ENCODE measurements around the gene FLRT1. TPM values are rescaled to one million over a fixed set of nuclear protein-coding genes. Genes with fewer than 3 reads are reported as not detected.
A peak's percentile ranks its signal among the peaks of the same experiment; 100 is the strongest.

FLRT1 gene
- total and polyA plus RNA-seq, 2 donors (not counting 1 experiment from before 2014, with no cell fraction given): 0.02 to 0.17 TPM

DNA sequence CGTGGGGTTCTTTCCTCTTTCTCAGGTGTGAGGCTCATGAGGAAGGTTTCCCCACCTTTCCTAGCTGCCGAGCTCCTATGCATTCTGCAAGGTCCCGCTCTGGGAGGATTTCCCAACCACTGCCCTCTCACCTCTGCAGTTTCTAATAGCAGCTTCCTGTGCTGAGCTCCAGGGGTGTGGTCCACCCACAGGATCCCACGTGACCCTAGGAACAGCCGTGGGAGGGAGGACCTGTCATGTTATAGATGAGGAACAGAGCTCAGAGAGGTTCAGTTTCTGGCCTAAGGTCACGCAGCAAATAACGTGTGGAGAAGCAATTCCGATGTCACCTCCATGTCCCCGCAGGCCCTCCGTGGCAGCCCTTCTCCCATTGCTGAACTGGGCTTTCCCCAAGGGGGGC lies 38.5 kb downstream of the FLRT1 start:
- Histone ChIP-seq H3K4me3 (replicated peaks in 1 of 4; ENCODE audit: control extremely low read depth in 1 of 4, insufficient read depth in 1 of 4, low read depth in 3 of 4, low read length in 4 of 4) (no peak overlapping the region), H3K36me3 (ENCODE audit: control insufficient read depth, insufficient read depth, low read length) (no peaks in the 10 kb centered on the region), H3K9me3 (ENCODE audit: control insufficient read depth, insufficient read depth, low read depth, low read length) (no peaks in the 10 kb centered on the region), H3K79me2 (ENCODE audit: control insufficient read depth, insufficient read depth, low read length) (no peaks in the 10 kb centered on the region), H3K9ac (ENCODE audit: insufficient read depth, low read length) (no peak overlapping the region), H3K4me1 (ENCODE audit: control insufficient read depth, extremely low read depth, insufficient read depth, low read length) (no peaks in the 10 kb centered on the region), H3K4me2 (ENCODE audit: extremely low read depth, insufficient read depth, low read length) (no peak overlapping the region), H3K27ac (ENCODE audit: insufficient read depth, low read length) (no peak overlapping the region), H2AFZ (ENCODE audit: low read length) (no peak overlapping the region), H4K20me1 (ENCODE audit: control insufficient read depth, extremely low read depth, insufficient read depth, low read length) (no peaks in the 10 kb centered on the region), H3K27me3 (ENCODE audit: control insufficient read depth, insufficient read depth, low read length) (no peaks in the 10 kb centered on the region)
- TF ChIP-seq, protein P1, sequence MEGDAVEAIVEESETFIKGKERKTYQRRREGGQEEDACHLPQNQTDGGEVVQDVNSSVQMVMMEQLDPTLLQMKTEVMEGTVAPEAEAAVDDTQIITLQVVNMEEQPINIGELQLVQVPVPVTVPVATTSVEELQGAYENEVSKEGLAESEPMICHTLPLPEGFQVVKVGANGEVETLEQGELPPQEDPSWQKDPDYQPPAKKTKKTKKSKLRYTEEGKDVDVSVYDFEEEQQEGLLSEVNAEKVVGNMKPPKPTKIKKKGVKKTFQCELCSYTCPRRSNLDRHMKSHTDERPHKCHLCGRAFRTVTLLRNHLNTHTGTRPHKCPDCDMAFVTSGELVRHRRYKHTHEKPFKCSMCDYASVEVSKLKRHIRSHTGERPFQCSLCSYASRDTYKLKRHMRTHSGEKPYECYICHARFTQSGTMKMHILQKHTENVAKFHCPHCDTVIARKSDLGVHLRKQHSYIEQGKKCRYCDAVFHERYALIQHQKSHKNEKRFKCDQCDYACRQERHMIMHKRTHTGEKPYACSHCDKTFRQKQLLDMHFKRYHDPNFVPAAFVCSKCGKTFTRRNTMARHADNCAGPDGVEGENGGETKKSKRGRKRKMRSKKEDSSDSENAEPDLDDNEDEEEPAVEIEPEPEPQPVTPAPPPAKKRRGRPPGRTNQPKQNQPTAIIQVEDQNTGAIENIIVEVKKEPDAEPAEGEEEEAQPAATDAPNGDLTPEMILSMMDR (conservative IDR thresholded peaks at IDR 0.05 in 1 of 2, IDR thresholded peaks at IDR 0.05 in 1 of 2; ENCODE audit: low read depth in 1 of 2, low read length in 2 of 2): no peak
- TF ChIP-seq EZH2 (IDR thresholded peaks at IDR 0.05; ENCODE audit: low read length, missing control alignments): no peak
- peak in 1 of 2 donors; percentile 29 for DNase-seq (ENCODE audit: low read depth in 2 of 2)

DNA sequence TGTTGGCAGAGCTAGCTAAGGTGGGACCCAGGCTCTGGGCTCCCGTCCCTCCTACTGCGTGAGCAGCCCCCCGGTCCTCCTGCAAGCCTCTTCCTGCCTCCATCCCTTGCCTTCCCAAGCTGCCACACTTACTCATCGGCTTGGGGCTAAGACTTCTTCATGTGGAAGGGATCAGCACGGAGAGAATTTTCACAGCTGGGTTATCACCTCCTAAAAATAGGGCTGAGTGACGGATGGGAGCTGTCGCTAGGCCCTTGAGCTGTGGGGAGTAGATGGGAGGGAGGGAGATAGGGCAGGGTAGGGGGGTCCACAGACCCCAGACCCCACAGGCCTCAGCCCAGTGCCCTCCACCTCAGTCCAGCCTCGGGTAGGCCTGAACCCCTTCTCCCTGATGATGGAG lies 41.0 kb downstream of the FLRT1 start:
- H4K20me1 ChIP-seq (ENCODE audit: control insufficient read depth, extremely low read depth, insufficient read depth, low read length): no peaks in the 10 kb centered on the region
- peaks cover 4% of the 10 kb centered on the region for H3K27me3 ChIP-seq (ENCODE audit: control insufficient read depth, insufficient read depth, low read length)
- H3K79me2 ChIP-seq (ENCODE audit: control insufficient read depth, insufficient read depth, low read length): no peaks in the 10 kb centered on the region
- no peaks in the 10 kb centered on the region for H3K36me3 ChIP-seq (ENCODE audit: control insufficient read depth, insufficient read depth, low read length)
- TF ChIP-seq, protein P1 (conservative IDR thresholded peaks at IDR 0.05 in 1 of 2, IDR thresholded peaks at IDR 0.05 in 1 of 2; ENCODE audit: low read depth in 1 of 2, low read length in 2 of 2): no peak
- TF ChIP-seq EZH2 (IDR thresholded peaks at IDR 0.05; ENCODE audit: low read length, missing control alignments): no peak
- H3K27ac ChIP-seq (ENCODE audit: insufficient read depth, low read length): no peak overlapping the region
- no peak overlapping the region for H3K9ac ChIP-seq (ENCODE audit: insufficient read depth, low read length)
- no peak overlapping the region for H3K4me3 ChIP-seq (replicated peaks in 1 of 4; ENCODE audit: control extremely low read depth in 1 of 4, insufficient read depth in 1 of 4, low read depth in 3 of 4, low read length in 4 of 4)
- no peak overlapping the region for H3K4me2 ChIP-seq (ENCODE audit: extremely low read depth, insufficient read depth, low read length)
- H3K4me1 ChIP-seq (ENCODE audit: control insufficient read depth, extremely low read depth, insufficient read depth, low read length): no peaks in the 10 kb centered on the region
- DNase-seq (ENCODE audit: low read depth in 2 of 2): no peak
- no peaks in the 10 kb centered on the region for H3K9me3 ChIP-seq (ENCODE audit: control insufficient read depth, insufficient read depth, low read depth, low read length)
- H2AFZ ChIP-seq (ENCODE audit: low read length): no peak overlapping the region

DNA sequence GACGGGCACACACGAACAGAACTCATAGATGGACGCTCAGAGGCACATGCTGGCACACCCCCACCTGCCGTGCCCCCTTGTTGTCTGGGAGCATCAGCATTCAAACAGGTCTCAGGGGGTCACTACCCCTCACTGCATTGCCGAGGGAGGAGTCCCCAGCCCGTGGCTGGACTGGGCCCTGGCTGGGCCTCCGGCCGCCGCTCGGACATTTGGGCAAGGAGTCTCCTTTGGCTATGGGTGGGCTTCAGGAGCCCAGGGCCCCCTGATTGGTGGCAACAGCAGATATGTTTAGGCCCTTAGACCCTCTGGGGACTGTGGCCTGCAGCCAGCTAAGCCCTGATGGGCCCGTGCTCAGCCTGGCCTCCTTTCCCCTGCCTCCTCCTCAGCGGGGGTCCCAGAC lies 41.9 kb downstream of the FLRT1 start:
- Histone ChIP-seq H3K4me3 (replicated peaks in 1 of 4; ENCODE audit: control extremely low read depth in 1 of 4, insufficient read depth in 1 of 4, low read depth in 3 of 4, low read length in 4 of 4) (no peak overlapping the region), H3K79me2 (ENCODE audit: control insufficient read depth, insufficient read depth, low read length) (no peaks in the 10 kb centered on the region), H3K9me3 (ENCODE audit: control insufficient read depth, insufficient read depth, low read depth, low read length) (no peaks in the 10 kb centered on the region), H3K4me2 (ENCODE audit: extremely low read depth, insufficient read depth, low read length) (no peak overlapping the region), H3K27ac (ENCODE audit: insufficient read depth, low read length) (no peak overlapping the region), H3K4me1 (ENCODE audit: control insufficient read depth, extremely low read depth, insufficient read depth, low read length) (no peaks in the 10 kb centered on the region), H2AFZ (ENCODE audit: low read length) (no peak overlapping the region), H3K36me3 (ENCODE audit: control insufficient read depth, insufficient read depth, low read length) (no peaks in the 10 kb centered on the region), H4K20me1 (ENCODE audit: control insufficient read depth, extremely low read depth, insufficient read depth, low read length) (no peaks in the 10 kb centered on the region), H3K9ac (ENCODE audit: insufficient read depth, low read length) (no peak overlapping the region), H3K27me3 (ENCODE audit: control insufficient read depth, insufficient read depth, low read length) (peaks cover 4% of the 10 kb centered on the region)
- TF ChIP-seq, protein P1 (conservative IDR thresholded peaks at IDR 0.05 in 1 of 2, IDR thresholded peaks at IDR 0.05 in 1 of 2; ENCODE audit: low read depth in 1 of 2, low read length in 2 of 2): no peak
- TF ChIP-seq EZH2 (IDR thresholded peaks at IDR 0.05; ENCODE audit: low read length, missing control alignments): no peak
- no peak for DNase-seq (ENCODE audit: low read depth in 2 of 2)

Measured in fibroblast of lung (primary cell).